Brain pericyte (primary cell): ENCODE measurements around the gene PRKCSH.
"Not testable (repeated sequence)": the region's sequence is repeated elsewhere in the genome, so short reads cannot be mapped to it uniquely, and the experiment has no call there.

Source experiments
- DNase-seq: peaks from one replicate; pipeline ENCODE4 v3.0.0-alpha.2; 2012; ENCODE audit warnings: low read depth, low spot score

Gene PRKCSH

GRCh38 chr19:11450570-11451326 lies 15.3 kb downstream of the PRKCSH start:
- no peak for DNase-seq

DNA sequence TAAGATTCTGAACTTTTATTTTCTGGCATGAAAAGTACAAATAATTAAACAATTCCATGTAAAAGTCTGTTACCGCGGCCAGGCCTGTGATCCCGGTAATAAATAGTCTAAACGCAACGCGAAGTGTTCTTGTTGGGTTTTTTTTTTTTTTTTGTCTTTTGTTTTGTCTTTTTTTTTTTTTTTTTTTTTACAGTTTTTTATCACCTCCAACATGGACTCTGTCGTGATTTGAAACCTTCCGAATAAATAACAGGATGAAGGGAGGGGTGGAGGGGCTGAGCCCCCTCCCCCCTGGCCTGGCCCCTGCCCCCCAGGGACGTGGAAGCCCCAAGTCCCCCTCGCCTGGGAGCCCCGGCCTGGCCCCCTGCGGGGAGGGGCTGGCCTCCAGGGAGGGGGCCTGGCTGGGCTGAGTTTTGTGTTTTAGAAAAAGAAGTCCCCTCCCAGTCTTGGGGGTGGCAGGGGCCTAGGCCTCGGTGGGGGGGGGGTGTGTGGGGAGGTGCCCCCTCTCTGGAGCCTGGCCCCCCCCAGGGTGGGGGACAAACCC lies 16.0 kb downstream of the PRKCSH start:
- no peak for DNase-seq

GRCh38 chr19:11451871-11452619 lies 16.6 kb downstream of the PRKCSH start:
- no peak for DNase-seq

- no peak for DNase-seq
Measured at GRCh38 chr19:11452620-11453310, 17.3 kb downstream of the PRKCSH start.

- DNase-seq, result no peak
Measured at GRCh38 chr19:11453468-11454341, 18.3 kb downstream of the PRKCSH start.

GRCh38 chr19:11455233-11455554 lies 19.8 kb downstream of the PRKCSH start:
- not testable (repeated sequence) for DNase-seq

- DNase-seq, result no peak
Measured at GRCh38 chr19:11456659-11457058, 21.2 kb downstream of the PRKCSH start.

- DNase-seq, result no peak
Measured at GRCh38 chr19:11457115-11457514, 21.7 kb downstream of the PRKCSH start.

DNA sequence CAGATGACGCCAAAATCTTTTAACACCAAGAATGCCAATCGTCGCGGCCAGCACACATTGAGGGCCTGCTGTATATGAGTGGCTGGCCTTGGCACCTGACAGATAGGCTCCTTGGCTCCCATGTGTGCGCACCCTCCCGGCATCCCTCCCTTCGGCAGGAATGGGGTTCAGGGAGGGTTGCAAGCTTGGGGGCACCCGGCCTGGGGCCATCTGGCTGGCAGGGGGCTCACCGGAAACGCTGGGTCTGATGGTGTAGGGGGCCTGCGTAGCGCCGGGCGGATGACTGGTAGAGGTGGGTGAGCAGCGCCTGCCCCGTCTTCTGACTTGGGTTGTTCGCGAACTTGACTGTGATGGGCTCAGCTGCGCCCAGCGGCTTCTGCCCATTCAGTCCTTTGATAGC lies 22.4 kb downstream of the PRKCSH start:
- no peak for DNase-seq

- DNase-seq, result no peak
Measured at GRCh38 chr19:11458236-11458900, 22.9 kb downstream of the PRKCSH start.

DNA sequence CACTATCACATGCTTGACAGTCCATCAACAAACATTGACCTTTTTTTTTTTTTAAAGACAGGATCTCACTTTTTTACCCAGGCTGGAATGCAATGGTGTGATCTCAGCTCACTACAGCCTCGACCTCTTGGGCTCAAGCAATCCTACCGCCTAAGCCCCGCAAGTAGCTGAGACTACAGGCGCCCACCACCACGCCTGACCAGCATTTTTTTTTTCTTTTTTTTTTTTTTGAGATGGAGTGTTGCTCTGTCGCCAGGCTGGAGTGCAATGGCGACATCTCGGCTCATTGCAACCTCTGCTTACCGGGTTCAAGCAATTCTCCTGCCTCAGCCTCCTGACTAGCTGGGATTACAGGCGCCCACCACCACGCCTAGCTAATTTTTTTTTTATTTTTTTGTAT lies 23.5 kb downstream of the PRKCSH start:
- DNase-seq, result not testable (repeated sequence)

DNA sequence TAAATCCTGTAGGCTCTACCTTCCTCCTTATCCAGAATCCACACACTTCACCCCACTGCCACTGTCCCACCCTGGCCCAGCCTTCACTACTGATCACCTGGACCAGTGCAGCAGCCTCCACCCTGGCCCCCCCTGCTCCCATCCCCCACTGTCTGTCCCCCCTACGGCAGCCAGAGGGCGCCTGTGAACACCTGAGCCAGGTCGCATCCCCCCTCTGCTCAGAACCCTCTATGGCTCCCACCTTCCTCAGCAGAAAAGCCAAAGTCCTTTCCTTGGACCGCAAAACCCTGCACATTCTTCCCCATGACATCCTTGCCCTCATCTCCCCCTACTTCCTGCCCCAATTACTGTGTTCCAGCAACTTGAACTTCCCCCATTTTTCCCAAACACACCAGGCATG lies 24.8 kb downstream of the PRKCSH start:
- DNase-seq, result no peak

- no peak for DNase-seq
Measured at GRCh38 chr19:11461453-11461852, 26.0 kb downstream of the PRKCSH start.

DNA sequence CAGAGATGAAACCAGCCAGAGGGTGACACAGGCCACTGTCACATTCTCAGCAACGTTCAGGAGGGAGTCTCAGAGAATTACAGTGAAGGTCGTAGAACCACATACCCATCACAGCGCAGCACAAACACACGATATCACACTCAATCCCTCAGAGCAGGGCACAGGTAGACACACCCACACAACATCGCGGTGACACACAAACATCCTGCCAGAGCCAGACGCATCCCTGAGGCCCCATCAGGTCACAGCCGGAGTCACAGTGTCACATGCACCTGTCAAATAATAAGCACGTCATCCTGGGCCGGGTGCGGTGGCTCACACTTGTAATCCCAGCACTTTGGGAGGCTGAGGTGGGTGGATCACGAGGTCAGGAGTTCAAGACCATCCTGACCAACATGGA lies 28.0 kb downstream of the PRKCSH start:
- no peak for DNase-seq

GRCh38 chr19:11464333-11465265 lies 29.2 kb downstream of the PRKCSH start:
- no peak for DNase-seq

DNA sequence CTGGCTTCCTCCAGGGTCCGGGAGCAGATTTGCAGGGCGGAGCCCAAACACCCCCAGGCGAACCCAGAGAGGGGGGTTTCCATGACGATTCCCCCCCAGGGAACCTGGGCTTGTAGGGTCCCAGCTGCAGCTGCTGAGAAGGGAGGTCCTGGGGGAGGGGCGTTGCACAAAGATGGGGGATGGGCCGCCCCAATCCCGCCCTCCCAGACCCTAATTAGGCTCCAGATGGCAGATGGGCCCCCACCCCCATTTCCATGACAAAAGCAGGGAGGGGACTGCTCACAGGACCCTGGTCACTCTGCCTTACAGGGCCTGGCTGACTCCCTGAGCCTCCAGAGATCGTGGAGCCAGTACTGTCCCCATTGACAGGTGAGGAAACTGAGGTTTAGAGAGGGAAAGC lies 30.2 kb downstream of the PRKCSH start:
- no peak for DNase-seq

- DNase-seq, result not testable (repeated sequence)
Measured at GRCh38 chr19:11468266-11468845, 32.9 kb downstream of the PRKCSH start.

GRCh38 chr19:11473725-11474124 lies 38.3 kb downstream of the PRKCSH start:
- no peak for DNase-seq

DNA sequence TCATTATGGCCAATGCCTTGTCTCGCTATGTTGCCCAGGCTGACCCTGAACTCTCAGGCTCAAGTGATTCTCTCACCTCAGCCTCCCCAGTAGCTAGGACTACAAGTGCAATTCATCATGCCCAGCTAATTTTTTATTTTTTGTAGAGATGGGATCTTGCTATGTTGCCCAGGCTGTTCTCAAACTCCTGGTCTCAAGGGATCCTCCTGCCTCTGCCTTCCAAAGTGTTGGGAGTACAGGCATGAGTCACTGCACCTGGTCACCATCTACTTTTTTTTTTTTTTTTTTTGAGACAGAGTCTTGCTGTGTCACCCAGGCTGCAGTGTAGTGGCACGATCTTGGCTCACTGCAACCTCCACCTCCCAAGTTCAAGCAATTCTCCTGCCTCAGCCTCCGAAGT lies 39.9 kb downstream of the PRKCSH start:
- DNase-seq, result not testable (repeated sequence)
